H1 (cell line): ENCODE data around the gene ZNF385C. TPM values are rescaled to one million over a fixed set of nuclear protein-coding genes. Genes with fewer than 3 reads are reported as not detected.

ENCODE experiments used
- RBBP5 ChIP-seq: IDR thresholded peaks from 2 replicates; pipeline ENCODE4 v1.7.1; 2012; ENCODE audit warnings: low read depth, mild to moderate bottlenecking, inconsistent platforms, low read length, moderate library complexity, borderline replicate concordance
- ZNF274 ChIP-seq: IDR thresholded peaks from 2 replicates; pipeline ENCODE4 v1.7.0; 2012; ENCODE audit warnings: low read length, borderline replicate concordance; ENCODE audit errors: extremely low read depth
- polyA plus RNA-seq, 7 experiments: library from polyadenylated mRNA; depleted of rRNA in 3 of 7; stranded (reverse) in 5 of 7; unstranded in 2 of 7; fragments of >200 nt in 5 of 7; fragments of 200-250 nt in 2 of 7; gene quantifications; 1 replicate in 5 of 7; 2 replicates in 1 of 7; 4 replicates in 1 of 7; pipeline versions ENCODE4 v1.2.1 to v1.2.3, GENCODE V29; 2011 to 2013; ENCODE audit warnings: missing spikeins in 2 of 7, mixed read lengths in 2 of 7
- total RNA-seq: library from RNA; stranded (reverse); fragmentation: NEBNext Ultra II Directional; extraction: Animal tissue kit (Norgen Biotek cat#: 25700); gene quantifications from 2 replicates; pipeline ENCODE4 v1.2.1, GENCODE V29; 2021

The ZNF385C gene
- total and polyA plus RNA-seq, 2 of the 8 experiments (the other 6 are each of a cell fraction or from before 2014, with no cell fraction given) = 3.9 to 6.1 TPM

- peak; percentile 11; the same call in 1 of the 2 replicates for TF ChIP-seq RBBP5
- no peak for TF ChIP-seq ZNF274
These were observed 47.8 kb downstream of the ZNF385C start, which contains the start of gene C17orf113 (continued) for GRCh38 chr17:42050393-42051012.
